HG02885 (cell line): ENCODE measurements around the gene ARHGEF9.
"Not testable (repeated sequence)": the region's sequence is repeated elsewhere in the genome, so short reads cannot be mapped to it uniquely, and the experiment has no call there.

Experiments
- ATAC-seq: cut with Tn5 transposase; IDR thresholded peaks from one replicate; pipeline ENCODE4 v1.9.1; 2021; ENCODE audit warnings: mild to moderate bottlenecking; ENCODE audit not compliant: unreplicated experiment, poor library complexity

Gene ARHGEF9

GRCh38 chrX:63784902-63785707 is at the start of gene ARHGEF9:
Gene ARHGEF9, minus strand, starts transcription at chrX:63785214. Its CDS starts 69 bp downstream, at chrX:63785145.
- no peak for ATAC-seq

GRCh38 chrX:63825446-63825845 is 40.4 kb upstream of the ARHGEF9 start:
- ATAC-seq = not testable (repeated sequence)

- no peak for ATAC-seq
Observed at GRCh38 chrX:63818156-63818555, 33.1 kb upstream of the ARHGEF9 start.

GRCh38 chrX:63817696-63818095 is 32.7 kb upstream of the ARHGEF9 start:
- no peak for ATAC-seq

GRCh38 chrX:63812823-63813222 is 27.8 kb upstream of the ARHGEF9 start:
- no peak for ATAC-seq

- ATAC-seq = no peak
Observed at GRCh38 chrX:63810746-63811145, 25.7 kb upstream of the ARHGEF9 start.

- ATAC-seq = no peak
Observed at GRCh38 chrX:63809173-63809572, 24.2 kb upstream of the ARHGEF9 start.

- not testable (repeated sequence) for ATAC-seq
Observed at GRCh38 chrX:63795406-63795805, 10.4 kb upstream of the ARHGEF9 start.

- ATAC-seq = no peak
Observed at GRCh38 chrX:63785708-63786040, 660 bp upstream of the ARHGEF9 start.

GRCh38 chrX:63784346-63784901 is 590 bp downstream of the ARHGEF9 start:
- ATAC-seq = no peak

GRCh38 chrX:63782515-63782914 is 2.5 kb downstream of the ARHGEF9 start:
- ATAC-seq = no peak

GRCh38 chrX:63768760-63769159 is 16.3 kb downstream of the ARHGEF9 start:
- ATAC-seq = no peak

GRCh38 chrX:63765712-63766111 is 19.3 kb downstream of the ARHGEF9 start:
- no peak for ATAC-seq

GRCh38 chrX:63764946-63765345 is 20.1 kb downstream of the ARHGEF9 start:
- no peak for ATAC-seq

GRCh38 chrX:63761639-63762038 is 23.4 kb downstream of the ARHGEF9 start:
- ATAC-seq = peak; percentile 71

GRCh38 chrX:63758011-63758410 is 27.0 kb downstream of the ARHGEF9 start:
- ATAC-seq = no peak

- ATAC-seq = peak; percentile 21
Observed at GRCh38 chrX:63755892-63756291, 29.1 kb downstream of the ARHGEF9 start.

- peak; percentile 96 for ATAC-seq
Observed at GRCh38 chrX:63754860-63755579, 30.0 kb downstream of the ARHGEF9 start.

- peak; percentile 29 for ATAC-seq
Observed at GRCh38 chrX:63754136-63754859, 30.7 kb downstream of the ARHGEF9 start.

GRCh38 chrX:63751481-63751880 is 33.5 kb downstream of the ARHGEF9 start:
- ATAC-seq = no peak

- ATAC-seq = no peak
Observed at GRCh38 chrX:63750811-63751210, 34.2 kb downstream of the ARHGEF9 start.
